HG03066 (cell line): ENCODE results near the gene AATF.

Experiments used
- ATAC-seq: cut with Tn5 transposase; IDR thresholded peaks from one replicate; pipeline ENCODE4 v1.9.1; 2021; ENCODE audit warnings: low read depth; ENCODE audit not compliant: unreplicated experiment

AATF gene

DNA sequence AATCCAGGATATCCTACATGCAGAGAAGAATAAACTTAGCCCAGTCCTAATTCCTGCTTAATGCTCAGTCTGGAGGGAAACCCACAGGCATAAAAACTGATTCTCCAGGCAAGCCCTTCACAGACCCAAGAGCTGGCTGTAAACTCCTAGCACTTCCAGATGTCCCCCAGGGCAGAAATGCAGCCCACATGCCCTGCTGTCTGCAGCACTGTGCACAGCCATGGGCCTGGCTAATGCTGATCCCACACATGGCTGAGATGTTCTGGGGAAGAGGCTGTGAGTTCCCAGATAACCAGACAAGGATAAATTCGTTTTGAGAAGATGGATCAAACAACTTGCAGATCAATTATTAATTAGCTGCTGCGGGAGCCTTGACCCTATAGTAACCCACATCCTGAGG lies 148.4 kb downstream of the AATF start:
- no peak for ATAC-seq

DNA sequence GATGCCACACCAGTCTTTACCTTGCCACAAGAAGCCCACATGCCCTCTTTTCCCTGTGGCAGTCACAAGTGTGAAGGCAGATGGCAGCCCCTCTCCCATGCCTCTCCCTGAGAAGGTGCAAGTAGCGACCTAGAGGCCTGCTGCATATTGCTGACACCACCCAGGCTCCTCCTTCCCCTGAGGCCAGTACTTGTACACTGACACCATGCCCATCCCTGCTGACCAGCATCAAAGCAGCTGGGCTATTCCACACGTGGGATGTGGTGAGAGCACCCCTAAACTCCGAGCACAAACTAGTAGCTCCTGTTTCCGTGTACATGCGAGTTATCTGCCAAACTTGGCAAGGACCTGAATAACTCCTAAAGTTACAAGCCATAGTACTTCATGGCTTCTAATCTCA lies 149.4 kb downstream of the AATF start:
- no peak for ATAC-seq

GRCh38 chr17:37098910-37099664 lies 150.3 kb downstream of the AATF start:
- ATAC-seq = no peak

DNA sequence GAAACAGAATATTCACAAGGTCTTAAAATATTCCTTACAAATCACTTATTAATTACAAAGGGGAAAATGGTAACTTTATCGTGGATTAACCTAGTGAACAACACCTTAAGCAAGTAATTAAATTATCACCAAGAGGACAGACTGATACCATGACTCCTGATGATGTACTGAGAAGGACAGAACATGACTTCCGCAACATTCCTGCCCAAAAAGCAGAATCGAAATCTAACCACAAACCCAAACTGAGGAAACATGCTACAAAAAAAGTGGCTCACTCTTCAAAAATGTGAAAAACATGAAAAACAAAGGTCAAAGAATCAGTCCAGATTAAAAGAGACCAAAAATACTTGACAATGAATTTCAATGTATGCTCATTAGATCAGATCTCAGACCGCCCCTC lies 151.5 kb downstream of the AATF start:
- no peak for ATAC-seq

DNA sequence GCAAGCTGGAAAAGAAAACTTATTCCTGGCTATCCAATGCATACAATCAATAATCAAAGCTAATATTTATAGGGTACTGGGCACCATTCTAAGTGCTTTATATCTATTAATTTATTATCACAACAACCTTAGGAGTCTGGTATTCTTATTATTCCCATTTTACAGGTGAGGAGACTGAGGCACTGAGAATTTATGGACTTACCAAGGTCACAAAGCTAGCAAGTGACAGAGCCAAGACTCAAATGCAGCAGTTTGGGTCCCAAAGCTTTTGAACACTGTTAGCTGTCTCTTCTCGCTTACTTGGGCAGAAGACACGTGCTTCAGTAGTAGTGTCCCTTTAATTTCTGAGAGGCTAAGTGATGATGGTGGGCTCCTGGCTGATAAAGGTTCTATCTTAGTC lies 152.6 kb downstream of the AATF start:
- ATAC-seq = no peak

GRCh38 chr17:37103231-37103630 lies 154.5 kb downstream of the AATF start:
- no peak for ATAC-seq

- ATAC-seq = no peak
Observed at GRCh38 chr17:37106049-37106448, 157.3 kb downstream of the AATF start.
